Activated CD8-positive, alpha-beta memory T cell treated with anti-CD3 and anti-CD28 coated beads for 1 hour (primary cell): ENCODE measurements around the gene CCDC9B.

Experiments used
- DNase-seq, 2 donors: peaks; one replicate each; pipeline ENCODE4 v3.0.0-alpha.2; 2020; ENCODE audit warnings: low read depth in 1 of 2; ENCODE audit errors: extremely low read depth in 1 of 2

Gene CCDC9B

DNA sequence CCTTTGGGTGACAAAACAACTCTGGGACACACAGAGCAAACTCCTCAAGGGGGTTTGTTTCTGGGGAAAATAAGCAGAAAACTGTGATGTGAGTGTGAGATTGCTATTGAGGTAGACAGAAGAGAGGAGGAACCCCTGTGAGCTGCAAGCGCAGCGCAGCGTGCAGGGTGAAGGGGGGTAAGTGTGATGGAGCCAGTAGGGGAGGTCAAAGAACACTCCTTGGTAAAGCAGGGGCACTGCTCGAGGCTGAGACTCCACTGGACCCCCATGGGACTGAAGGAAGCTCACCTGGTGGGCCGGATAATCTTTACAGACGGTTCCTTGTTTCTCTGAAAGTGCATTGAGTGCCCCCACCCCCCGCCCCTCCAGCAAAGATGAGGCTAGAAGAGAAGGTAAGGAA, 9.7 kb downstream of the CCDC9B start:
- no peak for DNase-seq

DNA sequence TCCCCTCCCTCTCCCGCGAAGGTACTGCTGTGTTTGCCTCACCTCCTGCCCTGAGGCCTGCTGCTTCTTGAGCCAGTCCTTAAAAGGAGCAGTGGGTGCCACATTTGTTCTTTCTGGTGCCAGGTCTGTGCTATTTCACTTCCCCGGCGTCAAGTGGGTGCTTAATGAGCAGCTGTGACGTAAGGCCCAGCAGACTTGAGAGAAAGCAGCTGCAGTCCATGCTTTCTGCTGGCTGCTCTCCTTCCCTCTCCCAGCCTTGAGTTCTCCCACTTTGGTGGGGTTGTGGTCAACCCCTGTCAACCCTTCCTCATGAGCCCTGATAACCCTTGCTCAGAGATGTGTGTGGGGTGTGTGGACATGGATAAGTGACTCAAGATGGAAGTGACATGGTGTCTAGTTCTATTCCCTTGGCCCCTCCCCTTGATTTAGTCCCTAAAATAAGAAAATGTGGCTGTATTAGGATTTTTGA, 10.3 kb downstream of the CCDC9B start:
- DNase-seq = no peak

DNA sequence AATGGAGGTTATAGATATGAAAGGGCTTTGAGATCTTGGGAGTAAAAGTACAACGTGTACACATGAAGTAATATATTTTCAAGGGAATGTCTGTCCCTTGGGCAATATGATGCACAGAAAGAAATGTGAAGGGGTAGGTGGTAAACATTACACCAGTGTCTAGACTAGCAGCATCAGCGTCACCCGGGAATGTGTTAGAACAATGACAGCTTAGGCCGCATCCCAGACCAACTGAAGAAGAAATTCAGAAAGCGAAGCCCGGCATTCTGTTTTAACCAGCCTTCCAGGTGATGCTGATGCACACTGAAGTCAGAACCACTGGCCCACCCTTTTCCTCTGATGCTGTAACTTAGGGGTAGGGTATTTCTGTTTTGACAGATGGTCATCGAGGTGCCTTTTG, 10.9 kb downstream of the CCDC9B start:
- DNase-seq = no peak

DNA sequence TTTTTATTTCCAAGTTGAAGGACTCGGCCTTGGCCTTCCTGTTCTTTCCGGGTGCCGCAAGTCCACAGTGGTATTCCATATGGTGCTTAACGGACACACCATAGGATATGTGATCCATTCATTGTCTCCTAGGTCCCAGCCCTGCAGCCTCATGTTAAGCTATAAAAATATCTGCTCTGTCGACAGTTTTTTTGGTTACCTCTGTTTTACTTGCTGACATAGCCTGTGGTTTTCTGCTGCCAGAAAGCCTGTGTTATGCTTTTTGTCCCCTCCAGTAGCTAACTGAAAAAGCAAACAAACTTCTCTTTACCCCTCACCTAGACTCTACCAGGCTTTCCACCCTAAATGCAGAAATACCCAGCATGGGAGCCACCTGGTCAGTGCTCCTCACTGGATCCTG, 12.0 kb downstream of the CCDC9B start:
- no peak for DNase-seq

DNA sequence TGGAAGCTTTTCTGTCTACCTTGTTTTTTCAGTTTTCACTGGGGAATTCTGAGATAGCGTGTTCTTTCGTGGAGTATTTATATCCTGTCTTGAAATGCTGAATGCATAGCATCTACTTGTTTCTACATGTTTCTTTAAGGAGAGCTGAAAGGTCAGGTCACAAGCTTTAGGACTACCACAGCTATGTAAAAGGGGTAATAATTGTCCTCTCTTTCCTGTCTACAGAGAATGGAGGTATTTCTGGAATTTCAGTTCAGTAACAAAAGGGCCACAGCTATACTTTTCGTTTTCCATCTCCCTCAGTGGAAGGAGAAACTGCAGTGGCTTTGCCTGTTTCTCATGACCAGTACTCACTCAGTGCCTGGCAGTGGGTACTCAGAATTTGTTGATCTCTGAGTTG, 12.6 kb downstream of the CCDC9B start:
- no peak for DNase-seq

DNA sequence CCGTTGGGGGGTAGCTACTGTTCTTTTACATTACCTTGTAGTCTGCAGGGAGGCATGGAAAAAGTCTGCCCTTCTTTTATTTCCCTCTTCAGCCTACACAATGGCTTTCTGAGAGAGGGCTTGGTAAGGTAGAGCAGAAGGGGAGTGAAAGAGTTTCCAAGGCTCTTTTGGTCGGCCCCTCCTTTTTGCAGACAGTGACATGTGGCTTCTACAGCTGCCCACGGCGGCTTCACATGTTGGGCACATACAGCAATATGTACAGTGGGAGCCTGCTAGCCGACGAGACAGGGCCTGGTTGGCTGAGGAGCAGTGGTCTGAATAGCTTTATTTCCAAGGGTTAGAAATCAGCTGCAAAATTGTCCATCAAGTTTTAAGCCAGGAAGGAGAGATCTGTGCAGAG, 13.3 kb downstream of the CCDC9B start:
- DNase-seq = no peak

DNA sequence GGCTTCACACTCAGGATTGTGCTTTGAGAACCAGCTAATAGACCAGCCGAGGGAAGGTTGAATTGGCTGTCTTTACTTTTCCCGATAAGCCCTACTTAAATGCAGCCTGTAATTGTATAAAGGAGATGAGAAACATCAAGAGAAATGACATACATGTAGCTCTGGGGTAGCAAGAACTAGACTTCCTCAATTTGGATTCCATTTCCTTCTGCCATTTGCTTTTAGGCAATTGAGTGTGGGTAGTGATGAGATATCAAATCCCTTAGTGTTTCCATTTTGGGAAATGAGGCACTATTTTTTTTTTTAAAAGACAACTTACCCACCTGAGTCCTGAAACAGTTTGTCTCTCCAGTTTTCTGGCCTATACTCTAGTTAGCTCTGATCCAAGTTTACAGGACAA, 15.0 kb downstream of the CCDC9B start:
- no peak for DNase-seq

DNA sequence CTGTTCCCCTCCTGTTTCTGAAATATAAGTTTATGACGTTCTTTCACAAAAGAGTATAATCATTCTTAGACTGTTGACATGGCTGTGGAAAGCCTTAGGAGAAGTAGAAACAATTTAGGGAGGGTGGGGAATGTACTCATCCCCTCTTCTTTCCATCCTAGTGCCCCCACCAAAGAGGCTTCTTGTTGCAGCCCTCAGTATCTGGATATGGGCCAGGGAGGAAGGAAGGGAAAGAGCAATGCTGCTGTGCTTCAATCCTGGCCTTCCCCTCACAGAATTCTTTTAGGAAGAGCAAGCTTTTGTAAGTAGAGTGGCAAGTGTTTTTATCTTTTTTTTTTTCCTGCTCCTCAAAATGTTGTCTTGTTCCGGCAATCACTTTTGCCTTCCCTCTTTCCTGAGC, 15.6 kb downstream of the CCDC9B start:
- no peak for DNase-seq

DNA sequence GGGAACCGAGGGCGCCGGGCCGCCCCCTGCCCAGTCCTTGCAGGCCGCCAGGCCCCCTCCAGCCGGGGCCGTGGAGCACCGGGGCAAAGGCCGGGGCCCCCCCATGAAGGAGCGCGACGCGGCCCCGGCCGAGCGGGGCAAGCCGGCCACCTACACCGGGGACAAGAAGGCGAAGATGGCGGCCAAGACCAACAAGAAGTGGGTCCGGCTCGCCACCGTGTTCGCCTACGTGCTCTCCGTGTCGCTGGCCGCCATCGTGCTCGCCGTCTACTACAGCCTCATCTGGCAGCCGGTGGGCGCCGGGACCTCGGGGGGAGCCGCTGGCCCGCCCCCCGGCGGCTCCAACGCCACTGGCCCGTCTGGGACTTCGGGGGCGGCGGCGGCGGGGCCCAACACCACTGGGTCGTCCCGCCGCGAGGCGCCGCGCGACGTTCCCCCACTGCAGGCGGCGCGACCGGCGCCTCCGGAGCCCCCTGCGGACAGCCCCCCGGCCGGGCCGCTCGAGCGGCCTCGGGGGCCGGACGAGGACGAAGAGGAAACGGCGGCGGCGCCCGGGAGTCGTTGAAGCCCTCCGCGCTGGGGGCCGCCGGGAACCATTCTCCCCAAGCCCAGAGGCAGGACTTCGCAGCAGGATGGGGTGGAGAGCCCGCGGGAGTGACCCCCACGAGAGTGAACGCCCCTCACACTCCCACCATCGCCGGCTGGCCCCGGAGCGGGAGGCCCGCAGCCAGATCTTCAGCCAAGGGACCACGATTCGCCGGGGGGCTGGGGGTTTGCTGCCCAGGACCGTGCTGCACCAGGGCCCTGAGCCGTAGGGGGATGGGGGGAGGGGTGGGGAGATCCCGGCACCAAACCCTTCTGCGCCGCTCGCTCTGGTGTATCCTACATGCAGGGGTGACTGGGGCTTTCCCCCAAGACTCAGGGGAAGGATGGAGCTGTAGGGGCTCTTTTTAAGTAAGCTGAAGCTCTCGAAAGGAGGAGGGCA, 16.5 kb downstream of the CCDC9B start:
- DNase-seq = no peak

DNA sequence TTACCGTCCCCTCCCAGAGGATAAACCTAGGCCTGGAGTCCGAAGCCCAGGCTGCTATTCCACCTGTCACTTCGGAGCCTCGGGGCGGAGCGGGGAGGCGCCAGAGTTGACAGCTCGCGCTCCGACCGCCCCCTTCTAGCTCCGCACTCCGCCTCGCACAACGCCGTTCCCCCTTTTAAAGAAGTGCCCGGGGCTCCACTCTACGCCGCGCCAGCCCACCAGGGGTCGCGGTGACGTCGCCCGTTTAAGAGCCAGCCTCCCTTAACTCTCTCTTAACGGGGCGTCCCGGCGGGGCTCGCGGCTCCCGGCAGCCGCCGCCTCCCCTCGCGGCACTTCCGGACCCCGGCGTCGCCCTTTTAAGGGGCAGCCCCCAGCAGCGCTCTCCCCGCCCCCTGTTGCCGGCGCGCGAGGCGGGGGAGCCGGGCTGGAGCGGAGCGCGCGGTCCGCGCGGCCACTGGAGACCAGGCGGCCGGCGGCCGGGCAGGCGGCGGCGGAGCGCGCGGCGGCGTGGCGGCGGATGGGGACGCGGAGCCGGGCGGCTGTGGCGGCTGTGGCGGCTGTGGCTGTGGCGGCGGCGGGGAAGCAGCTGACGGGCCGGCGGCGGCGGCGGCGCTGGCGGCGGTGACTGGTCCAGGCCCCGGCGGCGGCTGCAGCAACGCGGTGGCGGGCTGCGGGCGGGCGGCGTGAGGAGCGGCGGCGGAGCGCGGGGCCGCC, 17.3 kb downstream of the CCDC9B start, which contains the start of gene INAFM2:
TSS of gene INAFM2 (plus strand) at position 454 of the 714 bp plus-strand sequence. CDS start 364 bp downstream, outside the sequence.
- peak; percentile 75 to 84 for DNase-seq

DNA sequence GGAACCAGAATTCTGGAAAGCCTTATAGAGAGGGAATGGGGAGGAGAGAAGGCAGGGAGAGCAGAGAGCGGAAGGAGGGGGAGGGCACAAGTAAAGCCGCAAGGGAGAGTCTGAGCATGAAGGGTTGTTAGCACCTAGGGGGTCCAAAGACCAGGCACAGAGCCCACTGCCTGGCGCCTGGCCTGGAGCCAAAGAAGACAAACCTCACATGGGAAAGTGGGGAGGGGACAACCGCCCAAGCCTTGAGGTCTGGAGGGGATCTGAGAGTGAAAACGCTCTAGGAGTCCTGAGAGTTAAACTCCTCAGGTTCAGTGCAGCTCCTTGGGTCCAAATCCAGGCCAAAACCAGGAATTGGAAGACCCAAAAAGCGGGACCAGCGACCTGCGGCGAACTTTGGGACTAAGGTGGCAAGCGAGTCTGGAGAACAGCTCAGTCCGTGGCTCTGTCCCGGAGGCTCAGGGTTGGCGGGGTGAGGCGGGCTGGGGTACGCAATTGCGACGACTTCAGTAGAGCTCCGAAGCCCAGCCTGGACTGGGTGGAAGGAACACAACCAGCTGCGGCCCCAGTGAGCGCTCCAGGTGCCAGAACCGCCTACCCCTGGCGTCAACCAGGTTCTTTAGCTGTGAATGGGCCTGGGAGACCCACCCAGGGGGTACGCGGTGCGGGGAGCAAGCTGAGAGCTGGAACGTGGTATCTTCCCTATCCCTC, 18.1 kb downstream of the CCDC9B start:
- DNase-seq = no peak

DNA sequence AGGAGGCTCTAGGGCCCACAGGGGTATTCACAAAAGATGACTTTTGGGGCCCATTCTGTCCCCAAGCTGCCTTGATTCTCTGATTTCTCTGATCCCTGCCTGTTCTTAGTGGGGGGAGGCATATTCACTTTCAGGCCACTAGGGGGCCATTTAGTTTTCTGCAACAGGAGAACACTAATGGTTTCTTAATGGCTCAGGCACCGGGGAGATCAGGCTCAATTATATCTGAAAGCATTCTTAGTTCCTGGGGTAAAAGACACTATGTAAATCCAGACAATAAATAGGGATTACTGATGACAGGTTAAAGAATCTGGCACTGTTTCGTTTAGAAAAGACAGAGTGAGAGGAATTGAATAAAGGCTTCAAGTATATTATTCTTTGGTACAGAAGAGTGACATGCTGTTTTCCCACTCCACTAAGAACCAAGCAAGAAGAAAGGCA, 19.8 kb downstream of the CCDC9B start:
- no peak for DNase-seq

DNA sequence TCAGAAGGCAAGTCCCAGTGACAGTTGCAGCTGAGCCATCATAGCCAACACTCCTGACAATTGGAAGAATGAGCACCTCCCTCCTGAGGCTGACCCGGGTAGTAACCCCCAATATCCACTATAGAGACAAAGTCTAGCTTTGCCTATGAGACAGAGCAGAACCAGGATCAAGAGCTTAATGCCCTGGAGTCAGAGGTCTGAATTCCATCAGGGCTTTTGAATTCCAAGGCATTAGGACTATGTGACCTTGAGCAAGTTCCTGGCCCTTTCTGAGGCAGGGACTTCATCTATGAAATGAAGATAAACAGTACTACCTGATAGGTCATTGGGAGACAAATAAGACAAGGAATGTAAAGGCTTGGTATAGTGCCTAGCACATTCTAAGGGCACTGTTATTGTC, 20.3 kb downstream of the CCDC9B start:
- DNase-seq = no peak

DNA sequence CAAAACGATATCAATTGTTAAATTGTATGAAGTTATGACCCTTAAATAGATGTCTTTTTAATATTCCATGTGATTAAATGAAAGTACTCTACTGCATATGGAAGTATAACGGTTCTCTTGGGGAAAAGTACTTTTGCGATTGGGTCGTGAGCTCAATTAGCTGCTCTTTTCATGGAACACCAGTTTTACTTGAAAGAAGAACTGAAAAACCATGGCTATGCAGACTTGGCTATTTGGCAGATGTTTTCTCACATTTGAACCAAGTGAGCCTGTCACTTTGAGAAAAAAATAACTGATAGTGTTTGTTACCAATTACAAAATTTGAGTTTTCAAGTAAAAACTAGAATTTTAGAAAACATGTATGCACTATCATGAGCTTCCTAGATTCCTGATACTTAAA, 23.2 kb downstream of the CCDC9B start:
- no peak for DNase-seq

DNA sequence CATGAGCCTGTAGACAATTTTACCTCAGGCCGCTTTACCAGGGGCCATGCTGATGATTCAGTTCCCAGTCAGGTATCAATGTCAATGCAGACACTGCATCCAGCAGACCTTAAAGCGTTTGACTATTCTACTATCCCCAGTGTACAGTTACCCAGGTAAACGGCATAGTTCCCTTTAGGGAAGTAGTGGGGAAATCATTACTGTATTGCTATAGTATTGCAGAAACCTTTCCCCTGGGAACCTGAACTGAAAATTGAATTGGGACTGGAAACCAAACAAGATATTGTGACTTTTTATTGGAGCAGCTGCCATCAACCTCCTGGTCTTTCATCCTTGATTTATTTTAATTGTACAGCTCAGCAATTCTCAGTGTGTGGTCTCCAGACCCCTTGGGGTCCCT, 23.8 kb downstream of the CCDC9B start:
- no peak for DNase-seq

DNA sequence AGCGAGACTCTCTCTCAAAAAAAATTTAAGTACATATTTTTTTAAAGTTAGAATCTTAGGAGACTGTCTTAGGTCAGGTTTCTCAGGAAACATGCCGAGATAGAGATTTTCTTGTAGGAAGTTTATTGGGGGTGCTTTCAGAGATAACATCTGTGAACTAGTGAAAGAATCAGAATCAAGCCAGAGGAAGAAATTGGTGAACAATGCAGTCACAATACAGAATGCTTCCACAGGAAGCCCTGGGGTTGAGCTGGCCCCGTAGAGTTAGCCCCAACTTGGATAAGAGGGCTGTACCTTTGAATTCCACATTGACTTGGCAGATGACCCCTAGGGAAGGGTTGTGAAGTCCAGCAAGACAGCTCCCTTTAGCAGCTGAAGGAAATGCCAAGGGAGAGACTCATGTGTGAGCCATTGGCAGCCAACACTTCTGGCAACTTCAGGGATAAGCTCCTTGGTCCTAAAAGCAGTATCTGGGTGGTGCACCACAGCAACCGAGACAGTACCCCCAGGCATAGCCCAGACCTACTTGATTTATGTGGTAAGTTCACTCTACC, 25.9 kb downstream of the CCDC9B start:
- DNase-seq = no peak

DNA sequence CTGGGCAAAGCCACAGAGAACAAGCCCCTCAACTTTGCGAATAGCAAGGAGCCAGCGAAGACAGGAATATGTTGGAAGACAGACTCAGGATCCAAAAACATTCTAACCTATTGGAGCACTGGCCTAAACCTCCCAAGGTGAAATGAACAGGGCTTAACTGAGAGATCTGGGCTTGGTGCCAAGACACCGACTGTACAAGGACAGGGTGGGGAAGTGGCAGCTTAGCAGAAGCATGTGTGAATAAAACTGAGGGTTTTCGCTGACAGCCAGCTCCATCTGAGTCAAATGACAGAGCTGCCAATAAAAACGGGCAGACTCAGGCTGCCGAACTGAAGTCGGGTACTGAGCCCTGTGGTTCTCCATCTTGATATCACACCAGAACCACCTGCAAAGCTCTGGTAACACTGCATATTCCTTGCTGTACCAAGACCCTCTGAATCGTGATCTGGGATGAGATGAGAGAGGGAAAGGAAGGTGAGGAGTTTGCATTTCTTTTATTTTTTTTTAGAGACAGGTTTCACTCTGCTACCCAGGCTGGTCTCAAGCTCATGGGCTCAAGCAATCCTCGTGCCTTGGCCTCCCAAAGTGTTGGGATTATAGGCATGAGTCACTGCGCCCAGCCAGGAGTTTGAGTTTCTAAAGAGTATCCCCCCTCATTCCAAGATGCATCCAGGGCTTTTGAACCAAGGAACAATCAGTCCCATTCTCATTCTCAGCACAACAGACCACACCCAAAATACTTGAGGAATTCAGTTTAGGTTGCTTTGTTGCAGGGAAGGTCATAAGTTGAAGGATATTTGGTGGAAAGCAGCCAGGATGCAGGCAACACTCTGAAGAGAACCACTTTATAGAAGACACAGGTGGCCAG, 27.0 kb downstream of the CCDC9B start:
- no peak for DNase-seq

DNA sequence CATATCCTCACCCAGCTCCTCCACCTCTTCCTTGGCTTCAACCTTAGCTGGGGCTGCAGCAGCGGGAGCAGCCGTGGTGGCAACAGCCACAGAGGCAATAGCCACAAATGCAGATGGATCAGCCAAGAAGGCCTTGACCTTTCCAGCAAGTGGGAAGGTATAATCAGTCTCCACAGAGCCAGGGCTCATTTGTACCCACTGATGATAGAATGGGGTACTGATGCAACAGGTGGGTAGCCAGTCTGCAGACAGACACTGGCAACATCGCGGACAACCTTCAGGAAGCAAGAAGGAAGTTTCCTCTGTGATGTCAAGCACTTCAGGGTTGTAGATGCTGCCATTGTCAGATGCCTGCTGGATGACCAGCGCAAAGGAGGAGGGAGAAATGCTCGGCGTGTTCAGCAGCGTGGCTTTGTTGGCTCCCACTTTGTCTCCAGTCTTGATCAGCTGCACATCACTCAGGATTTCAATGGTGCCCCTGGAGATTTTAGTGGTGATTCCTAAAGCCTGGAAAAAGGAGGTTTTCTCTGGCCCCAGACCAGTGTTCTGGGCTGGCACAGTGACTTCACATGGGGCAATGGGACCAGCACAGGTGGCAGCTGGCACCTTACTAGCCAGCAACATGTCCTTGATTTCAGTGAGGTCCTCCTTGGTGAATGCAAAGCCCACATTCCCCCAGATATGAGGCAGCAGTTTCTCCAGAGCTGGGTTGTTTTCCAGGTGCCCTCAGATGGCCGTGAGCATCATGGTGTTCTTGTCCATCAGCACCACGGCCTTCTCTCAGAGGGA, 28.2 kb downstream of the CCDC9B start:
- DNase-seq = no peak

DNA sequence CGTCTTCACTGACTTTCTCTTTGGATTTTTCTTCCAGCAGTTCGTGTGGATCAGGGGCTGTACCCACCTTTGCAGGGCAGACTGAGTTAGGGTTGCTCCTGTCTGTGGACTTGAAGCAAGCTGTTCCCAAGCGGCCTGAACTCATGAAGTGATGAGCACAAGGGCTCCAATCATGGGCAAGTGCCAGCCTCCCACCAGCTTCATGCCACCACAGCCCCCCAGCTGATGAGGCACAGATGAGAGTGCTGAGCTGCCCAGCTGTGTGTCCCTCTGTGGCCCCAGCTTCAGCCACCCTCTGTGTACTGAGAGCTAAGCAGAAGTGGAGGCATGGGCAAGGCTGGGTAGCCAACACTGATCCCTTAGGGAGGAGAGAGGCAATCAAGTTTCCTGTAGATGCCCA, 29.7 kb downstream of the CCDC9B start:
- DNase-seq = no peak
